ENCODE measurements around the gene GET4. TPM values are rescaled to one million over a fixed set of nuclear protein-coding genes. Genes with fewer than 3 reads are reported as not detected.

Gene GET4
- total and polyA plus RNA-seq, 2 experiments from 2014 or later, result 55.0 to 75.4 TPM

- Histone ChIP-seq H3K9me3 (ENCODE audit: low read depth) (no peaks in the 10 kb centered on the region), H3K4me3 (no peak overlapping the region), H3K27me3 (no peaks in the 10 kb centered on the region), H3K36me3 (peaks cover 8% of the 10 kb centered on the region), H3K27ac (peak overlapping the region; percentile 24), H3K4me1 (ENCODE audit: low read depth) (peaks cover 25% of the 10 kb centered on the region)
- peak; percentile 65 for TF ChIP-seq CTCF (IDR thresholded peaks at IDR 0.05; ENCODE audit: low read depth, low read length)
- peak; percentile 58 to 65 for DNase-seq (ENCODE audit: low read depth in 1 of 2, low spot score in 1 of 2)
These were observed 39.9 kb upstream of the GET4 start for GRCh38 chr7:836429-836828.

- H3K27ac ChIP-seq, result no peak overlapping the region
These were observed 39.4 kb upstream of the GET4 start for GRCh38 chr7:837001-837400.

GRCh38 chr7:840001-840600, 36.3 kb upstream of the GET4 start:
- DNase-seq (ENCODE audit: low read depth in 1 of 2, low spot score in 1 of 2), result no peak
- H3K36me3 ChIP-seq, result peaks cover 29% of the 10 kb centered on the region
- H3K4me3 ChIP-seq, result no peak overlapping the region
- H3K4me1 ChIP-seq (ENCODE audit: low read depth), result peaks cover 7% of the 10 kb centered on the region
- H3K27ac ChIP-seq, result no peak overlapping the region
- no peaks in the 10 kb centered on the region for H3K27me3 ChIP-seq
- TF ChIP-seq CTCF (IDR thresholded peaks at IDR 0.05; ENCODE audit: low read depth, low read length), result no peak
- no peaks in the 10 kb centered on the region for H3K9me3 ChIP-seq (ENCODE audit: low read depth)

More at GRCh38 chr7:837001-837400, 39.4 kb upstream of the GET4 start:
- H3K4me3 ChIP-seq, result no peak overlapping the region
- no peak for TF ChIP-seq CTCF (IDR thresholded peaks at IDR 0.05; ENCODE audit: low read depth, low read length)
- H3K27me3 ChIP-seq, result no peaks in the 10 kb centered on the region
- H3K36me3 ChIP-seq, result peaks cover 10% of the 10 kb centered on the region
- peaks cover 21% of the 10 kb centered on the region for H3K4me1 ChIP-seq (ENCODE audit: low read depth)
- H3K9me3 ChIP-seq (ENCODE audit: low read depth), result no peaks in the 10 kb centered on the region
- DNase-seq (ENCODE audit: low read depth in 1 of 2, low spot score in 1 of 2), result no peak

- Histone ChIP-seq H3K4me1 (ENCODE audit: low read depth) (peaks cover 7% of the 10 kb centered on the region), H3K27ac (no peak overlapping the region), H3K27me3 (no peaks in the 10 kb centered on the region), H3K9me3 (ENCODE audit: low read depth) (no peaks in the 10 kb centered on the region), H3K36me3 (peaks cover 29% of the 10 kb centered on the region), H3K4me3 (no peak overlapping the region)
- TF ChIP-seq CTCF (IDR thresholded peaks at IDR 0.05; ENCODE audit: low read depth, low read length), result no peak
- no peak for DNase-seq (ENCODE audit: low read depth in 1 of 2, low spot score in 1 of 2)
These were observed 34.4 kb upstream of the GET4 start for GRCh38 chr7:841943-842342.

GRCh38 chr7:842431-843031, 33.8 kb upstream of the GET4 start:
- H3K36me3 ChIP-seq, result peaks cover 29% of the 10 kb centered on the region
- no peak for DNase-seq (ENCODE audit: low read depth in 1 of 2, low spot score in 1 of 2)
- peaks cover 7% of the 10 kb centered on the region for H3K4me1 ChIP-seq (ENCODE audit: low read depth)
- H3K9me3 ChIP-seq (ENCODE audit: low read depth), result no peaks in the 10 kb centered on the region
- peak overlapping the region; percentile 18 for H3K27ac ChIP-seq
- no peak for TF ChIP-seq CTCF (IDR thresholded peaks at IDR 0.05; ENCODE audit: low read depth, low read length)
- H3K27me3 ChIP-seq, result no peaks in the 10 kb centered on the region
- H3K4me3 ChIP-seq, result no peak overlapping the region

Data from cardiac muscle cell (in vitro differentiated cells and primary cell).